ENCODE data around the gene ZKSCAN4. TPM values are rescaled to one million over a fixed set of nuclear protein-coding genes. Genes with fewer than 3 reads are reported as not detected.

ZKSCAN4 gene
- total RNA-seq, 1 donor from 2014 or later, result 6.0 TPM

DNA sequence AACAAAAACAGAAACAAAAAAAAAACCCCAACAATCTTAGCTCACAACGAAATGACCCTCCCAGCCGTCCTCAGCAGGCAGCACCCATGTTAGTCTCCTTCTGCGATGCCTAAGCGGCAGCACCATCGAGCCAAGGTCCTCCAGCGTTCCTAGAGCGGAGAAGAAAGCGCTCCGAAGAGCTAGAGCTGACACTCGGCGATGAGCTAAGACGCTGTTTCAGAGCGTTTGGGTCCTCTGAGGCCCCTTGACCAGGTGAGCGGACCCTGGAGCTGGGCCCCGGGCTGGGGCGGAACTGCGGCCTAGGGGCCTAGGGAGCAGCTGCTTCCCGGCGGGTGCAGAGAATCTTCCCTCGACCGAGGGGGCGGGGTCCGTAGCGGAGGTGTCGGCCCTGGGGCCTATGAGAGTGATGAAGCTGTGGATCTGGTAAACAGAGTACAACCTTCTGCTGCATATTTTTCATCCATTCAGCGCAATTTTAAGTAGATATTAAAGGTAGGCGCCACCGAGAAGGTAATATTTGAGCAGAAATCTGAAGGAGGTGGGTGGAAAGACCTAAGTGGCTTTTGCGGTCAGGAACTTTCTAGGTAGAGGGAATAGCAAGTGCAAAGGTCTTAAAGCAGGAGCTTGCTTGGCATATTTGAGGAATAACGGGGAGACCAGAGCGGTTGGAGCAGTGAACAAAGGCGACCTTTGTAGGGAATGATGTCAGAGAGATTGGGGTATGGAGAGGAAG is 15.1 kb upstream of the ZKSCAN4 start, which contains the start of gene ZSCAN26:
Gene ZSCAN26 (plus strand): TSS at position 182 of the 733 bp plus-strand sequence. CDS start 4,777 bp downstream, outside the sequence.
- H3K4me1 Mint-ChIP-seq (ENCODE audit: low read depth), result peaks cover 9% of the 10 kb centered on the region
- peaks cover 2% of the 10 kb centered on the region for H3K27me3 Mint-ChIP-seq (ENCODE audit: insufficient read depth)
- H3K36me3 Mint-ChIP-seq (ENCODE audit: low read depth), result peaks cover 12% of the 10 kb centered on the region
- no peaks in the 10 kb centered on the region for H3K9me3 Mint-ChIP-seq
- no peak within 1 kb of the TSS for H3K4me3 Mint-ChIP-seq
- DNase-seq (ENCODE audit: low spot score), result peak; percentile 78
- no peak within 1 kb of the TSS for H3K27ac Mint-ChIP-seq
- intact Hi-C loops (cut with micrococcal nuclease), result loop anchor here (1.0 to 10.0 kb wide), 11 partner anchors 15 to 792 kb away; partner anchors contain the start of genes ZKSCAN3, ZKSCAN4, ZNF184 and ZSCAN12

GRCh38 chr6:28266563-28266961 is 14.5 kb upstream of the ZKSCAN4 start:
- Mint-ChIP-seq H3K9me3 (no peaks in the 10 kb centered on the region), H3K27ac (no peak overlapping the region), H3K4me3 (no peak overlapping the region), H3K4me1 (ENCODE audit: low read depth) (peaks cover 9% of the 10 kb centered on the region), H3K27me3 (ENCODE audit: insufficient read depth) (peaks cover 2% of the 10 kb centered on the region), H3K36me3 (ENCODE audit: low read depth) (peaks cover 12% of the 10 kb centered on the region)
- DNase-seq (ENCODE audit: low spot score), result no peak
- intact Hi-C loops (cut with micrococcal nuclease), result loop anchor here (2.0 to 10.0 kb wide), 8 partner anchors 44 to 792 kb away; partner anchors contain the start of genes ZKSCAN3, ZNF184, ZSCAN12 and ZSCAN16

DNA sequence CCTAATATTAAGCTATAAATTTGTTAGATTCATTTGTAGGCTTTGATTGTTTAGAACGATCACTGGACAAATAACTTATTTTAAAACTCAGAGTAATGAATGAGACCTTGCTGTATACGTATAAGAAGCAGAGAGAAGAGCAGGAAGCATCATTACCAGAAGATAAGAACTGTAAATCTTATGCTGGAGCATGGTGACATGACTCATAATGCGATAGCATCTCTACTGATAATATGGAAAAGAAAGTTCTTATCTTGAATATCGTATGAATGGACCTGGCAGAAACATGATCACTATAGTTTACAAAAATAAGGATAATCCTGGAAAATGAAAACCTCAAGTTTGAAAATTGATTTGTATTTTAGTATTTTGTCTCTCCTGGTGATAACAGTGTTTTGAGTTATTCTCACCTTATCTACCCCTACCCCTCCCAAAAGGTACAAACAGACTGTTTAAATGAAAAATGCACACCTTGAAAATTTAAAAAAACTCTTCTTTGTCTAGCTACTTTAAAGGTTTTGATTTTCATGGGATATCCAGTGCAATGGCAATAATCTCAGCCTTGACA is 12.8 kb upstream of the ZKSCAN4 start:
- Mint-ChIP-seq H3K9me3 (no peaks in the 10 kb centered on the region), H3K27me3 (ENCODE audit: insufficient read depth) (peaks cover 7% of the 10 kb centered on the region), H3K4me3 (no peak overlapping the region), H3K36me3 (ENCODE audit: low read depth) (peaks cover 3% of the 10 kb centered on the region), H3K4me1 (ENCODE audit: low read depth) (peaks cover 9% of the 10 kb centered on the region), H3K27ac (no peak overlapping the region)
- no peak for DNase-seq (ENCODE audit: low spot score)
- intact Hi-C loops (cut with micrococcal nuclease), result loop anchor here (5.0 to 10.0 kb wide), 4 partner anchors 43 to 790 kb away; partner anchors contain the start of genes ZNF184 and ZSCAN16

DNA sequence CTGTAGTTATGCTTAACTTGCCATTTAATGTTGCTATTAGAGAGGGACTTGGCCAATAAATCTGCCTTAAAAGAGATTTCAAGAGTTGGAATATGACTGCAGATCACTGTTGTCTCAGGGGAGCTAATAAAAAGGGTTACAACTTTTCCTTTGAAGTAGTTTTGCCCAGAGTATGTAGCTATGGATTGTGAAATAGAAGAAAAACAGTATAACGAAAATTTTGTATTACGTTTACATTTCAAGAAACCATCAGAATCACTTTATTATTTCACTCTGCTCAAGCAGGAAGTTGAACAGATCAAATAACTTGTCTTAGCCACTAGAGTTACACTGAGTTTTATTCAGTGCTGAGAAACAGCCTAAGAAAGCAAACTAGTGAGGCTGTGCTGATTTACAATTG is 11.9 kb upstream of the ZKSCAN4 start:
- DNase-seq (ENCODE audit: low spot score), result no peak
- intact Hi-C loops (cut with micrococcal nuclease), result loop anchor here (10.0 kb wide), 2 partner anchors 421 to 789 kb away; partner anchors contain the start of gene ZNF184
- Mint-ChIP-seq H3K9me3 (peaks cover under 1% of the 10 kb centered on the region), H3K4me1 (ENCODE audit: low read depth) (peaks cover 6% of the 10 kb centered on the region), H3K27me3 (ENCODE audit: insufficient read depth) (peaks cover 9% of the 10 kb centered on the region), H3K4me3 (no peak overlapping the region), H3K27ac (no peak overlapping the region), H3K36me3 (ENCODE audit: low read depth) (peaks cover 3% of the 10 kb centered on the region)

GRCh38 chr6:28258877-28259777 is 7.1 kb upstream of the ZKSCAN4 start, which contains the start of gene NKAPL:
TSS of gene NKAPL (plus strand) at chr6:28259297. CDS start at chr6:28259372, 75 bp downstream.
- Mint-ChIP-seq H3K36me3 (ENCODE audit: low read depth) (peaks cover 7% of the 10 kb centered on the region), H3K9me3 (peaks cover 10% of the 10 kb centered on the region), H3K4me1 (ENCODE audit: low read depth) (peaks cover 5% of the 10 kb centered on the region)

GRCh38 chr6:28257042-28257441 is 5.0 kb upstream of the ZKSCAN4 start:
- intact Hi-C loops (cut with micrococcal nuclease), result no loop called here
- H3K4me3 Mint-ChIP-seq, result no peak overlapping the region
- H3K27me3 Mint-ChIP-seq (ENCODE audit: insufficient read depth), result peaks cover 10% of the 10 kb centered on the region
- peaks cover 10% of the 10 kb centered on the region for H3K9me3 Mint-ChIP-seq
- peaks cover 8% of the 10 kb centered on the region for H3K36me3 Mint-ChIP-seq (ENCODE audit: low read depth)
- H3K27ac Mint-ChIP-seq, result no peak overlapping the region
- DNase-seq (ENCODE audit: low spot score), result no peak
- H3K4me1 Mint-ChIP-seq (ENCODE audit: low read depth), result peaks cover 15% of the 10 kb centered on the region

More at GRCh38 chr6:28258877-28259777, 7.1 kb upstream of the ZKSCAN4 start, which contains the start of gene NKAPL:
- Mint-ChIP-seq H3K27me3 (ENCODE audit: insufficient read depth) (peaks cover 12% of the 10 kb centered on the region), H3K4me3 (peak within 1 kb of the TSS; percentile 29), H3K27ac (peak within 1 kb of the TSS; percentile 26)
- peak; percentile 21 for DNase-seq (ENCODE audit: low spot score)
- intact Hi-C loops (cut with micrococcal nuclease), result no loop called here

DNA sequence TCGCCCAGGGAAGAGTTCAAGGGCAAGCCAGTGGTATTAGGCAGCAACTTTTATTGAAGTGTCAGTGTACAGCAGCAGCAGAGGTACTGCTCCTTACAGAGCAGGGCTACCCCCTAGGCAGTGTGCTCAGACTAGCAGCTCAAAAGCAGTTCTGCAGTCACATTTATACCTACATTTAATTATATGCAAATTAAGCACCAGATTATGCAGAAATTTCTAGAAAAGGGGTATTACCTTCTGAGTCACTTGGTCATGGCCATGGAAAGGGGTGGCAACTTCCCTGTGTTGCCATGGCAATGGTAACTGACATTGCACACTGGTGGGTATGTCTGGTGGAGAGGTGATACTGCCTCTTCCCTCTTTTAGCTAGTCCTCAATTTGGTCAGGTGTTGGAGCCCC is 2.1 kb upstream of the ZKSCAN4 start:
- peaks cover 10% of the 10 kb centered on the region for H3K9me3 Mint-ChIP-seq
- H3K27ac Mint-ChIP-seq, result no peak overlapping the region
- H3K27me3 Mint-ChIP-seq (ENCODE audit: insufficient read depth), result peaks cover 3% of the 10 kb centered on the region
- intact Hi-C loops (cut with micrococcal nuclease), result loop anchor here (5.0 kb wide), 1 partner anchor 37 kb away; no protein-coding TSS in a partner anchor
- no peak overlapping the region for H3K4me3 Mint-ChIP-seq
- DNase-seq (ENCODE audit: low spot score), result no peak
- peaks cover 31% of the 10 kb centered on the region for H3K4me1 Mint-ChIP-seq (ENCODE audit: low read depth)
- H3K36me3 Mint-ChIP-seq (ENCODE audit: low read depth), result peaks cover 11% of the 10 kb centered on the region

DNA sequence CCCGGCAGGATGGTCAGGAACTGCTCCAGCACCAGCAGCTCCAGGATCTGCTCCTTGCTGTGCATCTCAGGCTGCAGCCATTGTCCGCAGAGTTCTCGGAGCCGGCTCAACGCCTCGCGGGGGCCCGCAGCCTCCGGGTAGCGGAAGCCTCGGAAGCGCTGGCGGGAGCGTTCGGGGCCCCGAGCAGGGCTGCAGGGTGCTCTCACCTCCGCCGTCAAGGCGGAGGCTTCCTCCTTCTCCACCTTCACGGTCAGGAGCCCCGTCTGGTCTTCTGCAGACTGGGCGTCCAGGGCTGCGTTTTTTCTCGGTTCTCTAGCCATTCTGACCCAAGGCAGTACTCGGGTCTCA is 434 bp downstream of the ZKSCAN4 start:
- Mint-ChIP-seq H3K36me3 (ENCODE audit: low read depth) (peaks cover 15% of the 10 kb centered on the region), H3K27me3 (ENCODE audit: insufficient read depth) (peaks cover 3% of the 10 kb centered on the region), H3K4me3 (peak overlapping the region; percentile 99), H3K9me3 (no peaks in the 10 kb centered on the region), H3K4me1 (ENCODE audit: low read depth) (peaks cover 26% of the 10 kb centered on the region), H3K27ac (peak overlapping the region; percentile 83)
- intact Hi-C loops (cut with micrococcal nuclease), result loop anchor here (1.0 to 5.0 kb wide), 10 partner anchors 16 to 171 kb away; partner anchors contain the start of genes PGBD1, ZKSCAN3, ZKSCAN8 and ZNF165
- DNase-seq (ENCODE audit: low spot score), result peak; percentile 29

GRCh38 chr6:28250747-28251146 is 1.3 kb downstream of the ZKSCAN4 start:
- intact Hi-C loops (cut with micrococcal nuclease), result loop anchor here (5.0 kb wide), 1 partner anchor 33 kb away; no protein-coding TSS in a partner anchor
- Mint-ChIP-seq H3K27me3 (ENCODE audit: insufficient read depth) (peaks cover under 1% of the 10 kb centered on the region), H3K36me3 (ENCODE audit: low read depth) (peaks cover 22% of the 10 kb centered on the region)

DNA sequence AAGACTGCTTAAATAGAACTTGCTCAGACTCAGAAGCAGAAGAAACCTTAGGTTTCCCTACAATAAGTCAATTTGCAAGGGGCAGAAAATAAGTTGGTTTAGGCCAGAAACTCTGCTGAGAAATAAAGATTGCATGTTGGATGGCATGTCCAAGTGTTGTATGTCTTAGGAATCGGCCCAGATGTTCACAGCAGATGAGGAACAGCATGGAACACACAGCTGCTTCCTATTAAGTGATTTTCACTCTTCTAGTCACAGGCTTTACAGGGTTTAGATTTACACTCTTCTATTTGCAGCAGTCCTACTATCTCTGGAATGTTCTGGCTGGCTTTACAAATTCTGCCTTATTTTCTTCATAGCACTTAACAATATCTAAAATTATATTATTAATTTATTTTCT is 3.2 kb downstream of the ZKSCAN4 start:
- no peak overlapping the region for H3K27ac Mint-ChIP-seq
- peaks cover 26% of the 10 kb centered on the region for H3K4me1 Mint-ChIP-seq (ENCODE audit: low read depth)
- H3K36me3 Mint-ChIP-seq (ENCODE audit: low read depth), result peaks cover 35% of the 10 kb centered on the region
- H3K9me3 Mint-ChIP-seq, result no peaks in the 10 kb centered on the region
- no peak overlapping the region for H3K4me3 Mint-ChIP-seq
- no peaks in the 10 kb centered on the region for H3K27me3 Mint-ChIP-seq (ENCODE audit: insufficient read depth)
- no peak for DNase-seq (ENCODE audit: low spot score)
- intact Hi-C loops (cut with micrococcal nuclease), result no loop called here

More at GRCh38 chr6:28250747-28251146, 1.3 kb downstream of the ZKSCAN4 start:
- Mint-ChIP-seq H3K4me1 (ENCODE audit: low read depth) (peaks cover 26% of the 10 kb centered on the region), H3K9me3 (no peaks in the 10 kb centered on the region), H3K4me3 (peak overlapping the region; percentile 81), H3K27ac (no peak overlapping the region)
- DNase-seq (ENCODE audit: low spot score), result no peak

DNA sequence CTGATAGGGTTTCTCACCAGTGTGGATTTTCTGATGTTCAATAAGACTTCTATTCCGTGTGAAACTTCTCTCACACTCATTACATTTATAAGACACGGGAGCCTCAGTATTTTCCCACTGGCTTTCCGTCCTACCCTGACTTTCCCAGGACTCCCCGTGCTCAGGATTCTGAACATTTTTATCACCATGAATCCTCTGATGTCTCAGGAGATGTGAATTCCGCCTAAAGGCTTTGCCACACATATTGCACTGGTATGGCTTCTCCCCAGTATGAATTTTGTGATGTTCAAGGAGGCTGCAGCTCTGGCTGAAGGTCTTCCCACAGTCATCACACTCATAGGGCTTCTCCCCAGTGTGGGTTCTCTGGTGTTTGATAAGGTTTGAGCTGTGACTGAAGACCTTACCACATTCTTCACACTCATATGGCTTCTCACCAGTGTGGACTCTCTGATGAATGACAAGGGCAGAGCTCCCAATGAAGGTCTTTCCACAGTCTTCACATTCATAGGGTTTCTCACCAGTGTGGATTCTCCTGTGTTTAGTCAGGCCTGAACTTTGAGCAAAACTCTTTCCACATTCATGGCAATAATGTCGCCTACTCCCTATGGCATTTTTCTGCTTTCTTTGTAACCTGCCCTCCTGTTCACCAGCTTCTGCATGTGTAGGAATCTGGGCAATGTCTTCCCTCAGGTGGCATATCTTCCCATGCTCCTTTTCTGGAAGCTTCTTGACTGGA is 6.7 kb downstream of the ZKSCAN4 start:
- intact Hi-C loops (cut with micrococcal nuclease), result no loop called here
- peaks cover 6% of the 10 kb centered on the region for H3K4me1 Mint-ChIP-seq (ENCODE audit: low read depth)
- H3K9me3 Mint-ChIP-seq, result no peaks in the 10 kb centered on the region
- peaks cover 39% of the 10 kb centered on the region for H3K36me3 Mint-ChIP-seq (ENCODE audit: low read depth)
- no peaks in the 10 kb centered on the region for H3K27me3 Mint-ChIP-seq (ENCODE audit: insufficient read depth)
- no peak overlapping the region for H3K4me3 Mint-ChIP-seq
- no peak for DNase-seq (ENCODE audit: low spot score)
- no peak overlapping the region for H3K27ac Mint-ChIP-seq

DNA sequence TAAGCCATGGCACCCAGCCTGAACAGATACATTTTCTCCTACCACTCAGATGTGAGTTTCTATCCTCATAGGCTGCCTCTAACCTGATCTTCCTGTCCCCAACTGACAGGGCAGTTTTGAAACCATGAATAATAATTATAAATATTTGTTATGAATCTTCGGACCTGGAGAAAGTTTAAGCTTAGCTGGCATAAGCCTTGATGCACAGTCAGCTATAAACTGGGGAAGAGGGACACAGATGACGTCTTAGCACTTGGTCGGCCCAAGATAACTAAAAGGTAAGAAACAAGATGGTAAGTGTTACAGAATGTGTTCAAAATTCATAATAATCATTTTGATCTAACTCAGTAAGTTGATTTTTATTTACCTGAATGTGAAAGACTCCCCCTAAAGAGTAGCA is 8.1 kb downstream of the ZKSCAN4 start:
- no peaks in the 10 kb centered on the region for H3K27me3 Mint-ChIP-seq (ENCODE audit: insufficient read depth)
- H3K27ac Mint-ChIP-seq, result no peak overlapping the region
- H3K36me3 Mint-ChIP-seq (ENCODE audit: low read depth), result peaks cover 41% of the 10 kb centered on the region
- intact Hi-C loops (cut with micrococcal nuclease), result no loop called here
- H3K4me1 Mint-ChIP-seq (ENCODE audit: low read depth), result no peaks in the 10 kb centered on the region
- H3K4me3 Mint-ChIP-seq, result no peak overlapping the region
- no peak for DNase-seq (ENCODE audit: low spot score)
- peaks cover 3% of the 10 kb centered on the region for H3K9me3 Mint-ChIP-seq
